ENCODE data around the gene TMEM87B. TPM values are rescaled to one million over a fixed set of nuclear protein-coding genes. Genes with fewer than 3 reads are reported as not detected.
"Not testable (repeated sequence)": the region's sequence is repeated elsewhere in the genome, so short reads cannot be mapped to it uniquely, and the experiment has no call there.

Gene TMEM87B
- total RNA-seq, 1 experiment from 2014 or later = 16.3 TPM

DNA sequence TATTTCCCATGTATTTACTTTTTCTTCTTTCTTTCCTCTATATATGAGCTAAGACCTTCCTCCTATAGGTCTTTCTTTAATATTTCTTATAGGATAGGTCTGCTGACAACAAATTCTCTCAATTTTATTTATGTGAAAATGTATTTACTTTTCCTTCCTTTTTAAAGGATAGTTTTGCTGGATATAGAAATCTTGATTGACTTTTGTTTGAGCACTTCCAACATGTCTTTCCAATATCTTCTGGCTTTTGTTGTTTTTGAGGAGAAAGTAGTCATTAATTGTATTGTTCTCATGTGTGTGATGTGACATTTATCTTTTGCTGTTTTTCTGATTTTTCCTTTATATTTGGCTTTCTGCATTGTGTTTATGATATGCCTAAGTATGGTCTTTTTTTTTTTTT, 54.2 kb downstream of the TMEM87B start:
- no peaks in the 10 kb centered on the region for H3K27me3 ChIP-seq (replicated peaks; ENCODE audit: control insufficient read depth, insufficient read depth, low read length)
- no peaks in the 10 kb centered on the region for H3K4me1 Mint-ChIP-seq (ENCODE audit: low read depth, unreplicated experiment)
- peaks cover 5% of the 10 kb centered on the region; the same call in 1 of the 2 replicates for H3K36me3 ChIP-seq (ENCODE audit: control insufficient read depth, insufficient read depth, low read length)
- no peak overlapping the region for H3K27ac Mint-ChIP-seq (ENCODE audit: unreplicated experiment)
- intact Hi-C loops (cut with micrococcal nuclease; ENCODE audit: unreplicated experiment) = no loop called here
- POLR2A ChIA-PET = no interaction called here
- peaks cover 31% of the 10 kb centered on the region for H3K9me3 Mint-ChIP-seq (ENCODE audit: unreplicated experiment)
- no peak for DNase-seq
- no peak for TF ChIP-seq CTCF (IDR thresholded peaks at IDR 0.05; ENCODE audit: insufficient read depth in 1 of 2, low read depth in 1 of 2, low read length in 1 of 2, severe bottlenecking in 1 of 2, unreplicated experiment in 1 of 2)
- no peaks in the 10 kb centered on the region for H3K4me1 ChIP-seq
- peaks cover 59% of the 10 kb centered on the region for H3K36me3 Mint-ChIP-seq (ENCODE audit: insufficient read depth, unreplicated experiment)
- H3K4me3 ChIP-seq (ENCODE audit: low read depth, low read length) = no peak overlapping the region
- CTCF ChIA-PET = no interaction called here
- H3K4me3 Mint-ChIP-seq (ENCODE audit: unreplicated experiment) = no peak overlapping the region
- BruUV-seq (replicated peaks) = no TSS peak
- H3K9me3 ChIP-seq = peaks cover 6% of the 10 kb centered on the region
- H3K27me3 Mint-ChIP-seq (ENCODE audit: insufficient read depth, unreplicated experiment) = no peaks in the 10 kb centered on the region

- no peaks in the 10 kb centered on the region for H3K4me1 ChIP-seq
- H3K4me3 ChIP-seq (ENCODE audit: low read depth, low read length) = no peak overlapping the region
- no peaks in the 10 kb centered on the region for H3K27me3 ChIP-seq (replicated peaks; ENCODE audit: control insufficient read depth, insufficient read depth, low read length)
- no peaks in the 10 kb centered on the region for H3K4me1 Mint-ChIP-seq (ENCODE audit: low read depth, unreplicated experiment)
- no peak overlapping the region for H3K4me3 Mint-ChIP-seq (ENCODE audit: unreplicated experiment)
- POLR2A ChIA-PET = no interaction called here
- no peak for TF ChIP-seq CTCF (IDR thresholded peaks at IDR 0.05; ENCODE audit: insufficient read depth in 1 of 2, low read depth in 1 of 2, low read length in 1 of 2, severe bottlenecking in 1 of 2, unreplicated experiment in 1 of 2)
- no peak for DNase-seq
- peaks cover 5% of the 10 kb centered on the region; the same call in 1 of the 2 replicates for H3K36me3 ChIP-seq (ENCODE audit: control insufficient read depth, insufficient read depth, low read length)
- no peaks in the 10 kb centered on the region for H3K27me3 Mint-ChIP-seq (ENCODE audit: insufficient read depth, unreplicated experiment)
- H3K27ac Mint-ChIP-seq (ENCODE audit: unreplicated experiment) = no peak overlapping the region
- peaks cover 6% of the 10 kb centered on the region for H3K9me3 ChIP-seq
- BruUV-seq (replicated peaks) = no TSS peak
- intact Hi-C loops (cut with micrococcal nuclease; ENCODE audit: unreplicated experiment) = no loop called here
- peaks cover 58% of the 10 kb centered on the region for H3K36me3 Mint-ChIP-seq (ENCODE audit: insufficient read depth, unreplicated experiment)
- peaks cover 31% of the 10 kb centered on the region for H3K9me3 Mint-ChIP-seq (ENCODE audit: unreplicated experiment)
- CTCF ChIA-PET = no interaction called here
Measured at GRCh38 chr2:112110966-112111365, 55.9 kb downstream of the TMEM87B start.

- BruUV-seq (replicated peaks); H3K27me3 ChIP-seq (replicated peaks; ENCODE audit: control insufficient read depth, insufficient read depth, low read length); POLR2A ChIA-PET; H3K36me3 ChIP-seq (ENCODE audit: control insufficient read depth, insufficient read depth, low read length); H3K4me1 Mint-ChIP-seq (ENCODE audit: low read depth, unreplicated experiment); H3K9me3 ChIP-seq; DNase-seq; intact Hi-C loops (cut with micrococcal nuclease; ENCODE audit: unreplicated experiment); H3K27me3 Mint-ChIP-seq (ENCODE audit: insufficient read depth, unreplicated experiment); H3K4me3 Mint-ChIP-seq (ENCODE audit: unreplicated experiment); CTCF ChIA-PET; H3K27ac Mint-ChIP-seq (ENCODE audit: unreplicated experiment); H3K4me1 ChIP-seq; H3K4me3 ChIP-seq (ENCODE audit: low read depth, low read length): not testable (repeated sequence)
- Mint-ChIP-seq H3K36me3 (ENCODE audit: insufficient read depth, unreplicated experiment) (peaks cover 47% of the 10 kb centered on the region), H3K9me3 (ENCODE audit: unreplicated experiment) (peaks cover 25% of the 10 kb centered on the region)
Measured at GRCh38 chr2:112113354-112113753, 58.3 kb downstream of the TMEM87B start.

DNA sequence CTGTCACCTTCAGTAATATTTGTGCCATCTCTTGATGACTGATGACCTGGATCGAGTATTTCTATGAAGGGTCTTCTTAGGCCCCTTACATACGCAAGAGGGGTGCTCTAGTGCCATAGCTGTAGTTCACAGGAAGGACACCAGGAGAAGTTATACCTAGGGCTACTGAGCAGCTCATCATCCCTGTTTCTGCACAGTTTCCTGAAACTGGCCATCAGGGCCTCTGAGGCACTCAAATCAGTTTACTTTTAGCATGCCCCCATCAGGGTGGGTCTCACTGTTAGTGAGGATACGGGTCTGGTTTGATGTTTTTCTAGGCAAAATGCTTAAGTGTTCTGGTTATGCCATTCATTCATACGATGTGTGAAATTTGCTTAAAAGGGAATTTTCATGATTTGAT, 63.1 kb downstream of the TMEM87B start:
- H3K9me3 ChIP-seq = no peaks in the 10 kb centered on the region
- no peak overlapping the region for H3K4me3 ChIP-seq (ENCODE audit: low read depth, low read length)
- ChIA-PET POLR2A (no interaction called here), CTCF (interaction anchor here (0.6 to 1.4 kb wide), 3 partner anchors 220 to 315 kb away, joined by 3 to 4 read pairs (median 3); partner anchors contain the start of genes MERTK and RGPD8)
- DNase-seq = no peak
- H3K36me3 ChIP-seq (ENCODE audit: control insufficient read depth, insufficient read depth, low read length) = no peaks in the 10 kb centered on the region
- no TSS peak for BruUV-seq (replicated peaks)
- no peaks in the 10 kb centered on the region for H3K27me3 Mint-ChIP-seq (ENCODE audit: insufficient read depth, unreplicated experiment)
- no peak overlapping the region for H3K4me3 Mint-ChIP-seq (ENCODE audit: unreplicated experiment)
- peaks cover 6% of the 10 kb centered on the region for H3K9me3 Mint-ChIP-seq (ENCODE audit: unreplicated experiment)
- intact Hi-C loops (cut with micrococcal nuclease; ENCODE audit: unreplicated experiment) = no loop called here
- H3K4me1 Mint-ChIP-seq (ENCODE audit: low read depth, unreplicated experiment) = no peaks in the 10 kb centered on the region
- peak in 1 of 2 experiments; percentile 28 for TF ChIP-seq CTCF (IDR thresholded peaks at IDR 0.05; ENCODE audit: insufficient read depth in 1 of 2, low read depth in 1 of 2, low read length in 1 of 2, severe bottlenecking in 1 of 2, unreplicated experiment in 1 of 2)
- H3K4me1 ChIP-seq = no peaks in the 10 kb centered on the region
- no peak overlapping the region for H3K27ac Mint-ChIP-seq (ENCODE audit: unreplicated experiment)
- H3K36me3 Mint-ChIP-seq (ENCODE audit: insufficient read depth, unreplicated experiment) = peaks cover 6% of the 10 kb centered on the region
- H3K27me3 ChIP-seq (replicated peaks; ENCODE audit: control insufficient read depth, insufficient read depth, low read length) = no peaks in the 10 kb centered on the region
